Natural killer cell (primary cell): ENCODE measurements around the gene PPP2R2C. TPM values are rescaled to one million over a fixed set of nuclear protein-coding genes. Genes with fewer than 3 reads are reported as not detected.
A peak's percentile ranks its signal among the peaks of the same experiment; 100 is the strongest.

Experiments
- ATAC-seq, 3 donors: fragments of 150-1000 bp in 2 of 3; fragments of 200-7000 bp in 1 of 3; cut with Tn5 transposase; 1 replicate in 1 of 3; 2 replicates in 2 of 3; pipeline ENCODE4 v1.10.0; 2021; ENCODE audit warnings: mild to moderate bottlenecking in 2 of 3, moderate library complexity in 2 of 3
- DNase-seq, 2 donors: peaks; one replicate each; pipeline versions ENCODE4 v3.0.0 to v3.0.0-alpha.2; 2013 to 2021; ENCODE audit warnings: mixed read lengths in 1 of 2
- H3K27ac ChIP-seq: one replicate; pipeline ENCODE4 v1.5.1; 2013; ENCODE audit warnings: mild to moderate bottlenecking, low read length
- H3K27me3 ChIP-seq: one replicate; pipeline ENCODE4 v1.6.1; 2013; ENCODE audit warnings: low read length; ENCODE audit not compliant: control insufficient read depth, insufficient read depth
- H3K36me3 ChIP-seq: one replicate; pipeline ENCODE4 v1.6.1; 2013; ENCODE audit warnings: low read length; ENCODE audit not compliant: control insufficient read depth, insufficient read depth
- H3K4me1 ChIP-seq: one replicate; pipeline ENCODE4 v1.6.1; 2013; ENCODE audit warnings: low read length; ENCODE audit not compliant: control insufficient read depth, insufficient read depth
- H3K4me3 ChIP-seq: one replicate; pipeline ENCODE4 v1.5.1; 2013; ENCODE audit warnings: low read length
- H3K9me3 ChIP-seq: one replicate; pipeline ENCODE4 v1.6.1; 2013; ENCODE audit warnings: low read length; ENCODE audit not compliant: control insufficient read depth, insufficient read depth
- H3K27ac Mint-ChIP-seq, 2 donors: one replicate each; pipeline ENCODE4 v1.8.0; 2022; ENCODE audit warnings: mild to moderate bottlenecking in 2 of 2, mixed read lengths in 2 of 2, moderate library complexity in 1 of 2
- H3K27me3 Mint-ChIP-seq, 2 donors: one replicate each; pipeline ENCODE4 v1.8.0; 2022; ENCODE audit warnings: low read depth in 2 of 2, mixed read lengths in 2 of 2
- H3K36me3 Mint-ChIP-seq: one replicate; pipeline ENCODE4 v1.8.0; 2022; ENCODE audit warnings: mixed read lengths
- H3K4me1 Mint-ChIP-seq, 2 donors: one replicate each; pipeline ENCODE4 v1.8.0; 2022; ENCODE audit warnings: mixed read lengths in 2 of 2
- H3K4me3 Mint-ChIP-seq: one replicate; pipeline ENCODE4 v1.8.0; 2022; ENCODE audit warnings: mild to moderate bottlenecking, moderate library complexity, mixed read lengths
- H3K9me3 Mint-ChIP-seq, 2 donors: one replicate each; pipeline ENCODE4 v1.8.0; 2022; ENCODE audit warnings: mixed read lengths in 2 of 2
- WGBS: methylation state at CpG from one replicate; pipeline ENCODE4 v1.1.7; 2013; ENCODE audit warnings: missing lambda C conversion rate; ENCODE audit not compliant: insufficient coverage; 5-methylcytosine and 5-hydroxymethylcytosine counted together
- intact Hi-C: fragments of 100-400 bp; cut with micrococcal nuclease; formaldehyde crosslinking; loops from one replicate; pipeline ENCODE4 v1.14.2; 2022
- total RNA-seq, 4 donors: library from RNA; stranded (reverse); fragments of 120-200 nt in 1 of 4; gene quantifications; one replicate each; pipeline versions ENCODE4 v1.2.3 to v1.2.4, GENCODE V29; 2013 to 2022
- TF ChIP-seq, protein P1 (sequence below): fragments of 200-600 bp; IDR thresholded peaks from one replicate; pipeline ENCODE4 v1.8.0; 2022; ENCODE audit warnings: antibody characterized with exemption

PPP2R2C gene
- total RNA-seq, 3 donors from 2014 or later (not counting 1 experiment from before 2014, with no cell fraction given): not detected

DNA sequence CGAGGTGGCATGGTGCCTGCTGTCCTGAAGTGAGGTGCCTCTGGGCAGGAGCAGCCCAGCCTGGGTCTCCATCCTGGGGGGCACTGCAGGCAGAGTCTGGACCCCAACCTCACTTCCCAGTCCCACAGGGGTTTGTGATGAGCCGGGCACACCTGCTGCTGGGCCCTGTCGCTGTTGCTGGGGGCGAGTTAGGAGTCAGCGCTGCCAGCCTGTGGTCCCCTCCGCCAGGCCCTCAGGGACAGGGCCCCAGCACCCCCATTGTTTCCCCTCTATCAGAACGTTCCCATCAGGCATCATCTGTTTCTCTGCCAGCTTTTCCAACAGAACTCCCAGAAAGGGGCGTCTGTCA is 179.3 kb downstream of the PPP2R2C start:
- TF ChIP-seq, protein P1, sequence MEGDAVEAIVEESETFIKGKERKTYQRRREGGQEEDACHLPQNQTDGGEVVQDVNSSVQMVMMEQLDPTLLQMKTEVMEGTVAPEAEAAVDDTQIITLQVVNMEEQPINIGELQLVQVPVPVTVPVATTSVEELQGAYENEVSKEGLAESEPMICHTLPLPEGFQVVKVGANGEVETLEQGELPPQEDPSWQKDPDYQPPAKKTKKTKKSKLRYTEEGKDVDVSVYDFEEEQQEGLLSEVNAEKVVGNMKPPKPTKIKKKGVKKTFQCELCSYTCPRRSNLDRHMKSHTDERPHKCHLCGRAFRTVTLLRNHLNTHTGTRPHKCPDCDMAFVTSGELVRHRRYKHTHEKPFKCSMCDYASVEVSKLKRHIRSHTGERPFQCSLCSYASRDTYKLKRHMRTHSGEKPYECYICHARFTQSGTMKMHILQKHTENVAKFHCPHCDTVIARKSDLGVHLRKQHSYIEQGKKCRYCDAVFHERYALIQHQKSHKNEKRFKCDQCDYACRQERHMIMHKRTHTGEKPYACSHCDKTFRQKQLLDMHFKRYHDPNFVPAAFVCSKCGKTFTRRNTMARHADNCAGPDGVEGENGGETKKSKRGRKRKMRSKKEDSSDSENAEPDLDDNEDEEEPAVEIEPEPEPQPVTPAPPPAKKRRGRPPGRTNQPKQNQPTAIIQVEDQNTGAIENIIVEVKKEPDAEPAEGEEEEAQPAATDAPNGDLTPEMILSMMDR: no peak
- H3K27me3 ChIP-seq: no peaks in the 10 kb centered on the region
- 88% methylated on average over 8 of the region's 8 CpGs for WGBS
- no peaks in the 10 kb centered on the region for H3K9me3 ChIP-seq
- H3K4me3 Mint-ChIP-seq: no peak overlapping the region
- H3K4me3 ChIP-seq: no peak overlapping the region
- H3K36me3 ChIP-seq: no peaks in the 10 kb centered on the region
- DNase-seq (no peak), ATAC-seq (no peak)
- H3K4me1 Mint-ChIP-seq: no peaks in the 10 kb centered on the region
- no peak overlapping the region for H3K27ac ChIP-seq
- H3K9me3 Mint-ChIP-seq: no peaks in the 10 kb centered on the region
- no peaks in the 10 kb centered on the region for H3K36me3 Mint-ChIP-seq
- no peaks in the 10 kb centered on the region for H3K27me3 Mint-ChIP-seq
- H3K27ac Mint-ChIP-seq: peak overlapping the region in 1 of 2 donors; percentile 15
- intact Hi-C loops: no loop called here
- no peaks in the 10 kb centered on the region for H3K4me1 ChIP-seq

DNA sequence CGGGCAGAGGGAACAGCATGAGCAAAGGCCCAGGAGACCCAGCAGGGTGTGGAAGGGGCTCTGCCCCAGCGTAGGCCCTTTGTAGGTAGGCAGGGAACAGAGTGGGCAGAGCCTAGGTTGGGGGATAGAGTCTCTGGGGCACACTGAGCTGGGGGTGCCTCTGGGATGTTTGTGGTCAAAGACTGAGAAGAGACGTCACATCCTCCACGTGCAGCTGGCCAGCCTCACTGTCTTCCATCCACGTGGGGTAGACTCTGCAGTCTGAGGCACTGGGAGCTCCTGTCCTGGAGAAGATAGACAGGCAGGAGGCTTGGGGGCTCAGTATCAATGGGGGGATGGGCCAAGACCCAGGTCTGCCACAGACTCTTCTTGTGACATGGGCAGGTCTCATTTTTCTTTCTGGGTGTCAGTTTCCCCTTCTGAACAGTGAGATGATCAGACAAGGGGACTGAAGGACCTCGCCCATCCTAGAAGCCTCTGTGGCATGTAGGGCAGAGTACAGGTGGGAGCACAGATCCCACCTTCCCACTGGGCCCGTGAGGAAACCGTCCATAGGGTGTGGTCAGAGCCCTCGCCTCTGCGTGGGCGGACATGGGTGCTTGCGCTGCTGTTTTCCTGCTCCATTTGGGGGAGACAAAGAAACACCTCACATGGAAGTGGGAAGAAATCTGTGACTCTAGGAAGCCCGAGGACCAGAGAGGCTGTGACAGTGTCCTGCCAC is 179.9 kb downstream of the PPP2R2C start:
- H3K27me3 ChIP-seq: no peaks in the 10 kb centered on the region
- H3K36me3 ChIP-seq: no peaks in the 10 kb centered on the region
- no peaks in the 10 kb centered on the region for H3K9me3 ChIP-seq
- ATAC-seq: no peak
- H3K27ac ChIP-seq: no peak overlapping the region
- TF ChIP-seq, protein P1: no peak
- no peak overlapping the region for H3K27ac Mint-ChIP-seq
- intact Hi-C loops: no loop called here
- H3K4me3 Mint-ChIP-seq: no peak overlapping the region
- no peak for DNase-seq
- H3K9me3 Mint-ChIP-seq: no peaks in the 10 kb centered on the region
- WGBS: 79% methylated on average over 13 of the region's 13 CpGs
- H3K4me1 Mint-ChIP-seq: no peaks in the 10 kb centered on the region
- H3K4me1 ChIP-seq: no peaks in the 10 kb centered on the region
- H3K36me3 Mint-ChIP-seq: no peaks in the 10 kb centered on the region
- no peak overlapping the region for H3K4me3 ChIP-seq
- no peaks in the 10 kb centered on the region for H3K27me3 Mint-ChIP-seq

DNA sequence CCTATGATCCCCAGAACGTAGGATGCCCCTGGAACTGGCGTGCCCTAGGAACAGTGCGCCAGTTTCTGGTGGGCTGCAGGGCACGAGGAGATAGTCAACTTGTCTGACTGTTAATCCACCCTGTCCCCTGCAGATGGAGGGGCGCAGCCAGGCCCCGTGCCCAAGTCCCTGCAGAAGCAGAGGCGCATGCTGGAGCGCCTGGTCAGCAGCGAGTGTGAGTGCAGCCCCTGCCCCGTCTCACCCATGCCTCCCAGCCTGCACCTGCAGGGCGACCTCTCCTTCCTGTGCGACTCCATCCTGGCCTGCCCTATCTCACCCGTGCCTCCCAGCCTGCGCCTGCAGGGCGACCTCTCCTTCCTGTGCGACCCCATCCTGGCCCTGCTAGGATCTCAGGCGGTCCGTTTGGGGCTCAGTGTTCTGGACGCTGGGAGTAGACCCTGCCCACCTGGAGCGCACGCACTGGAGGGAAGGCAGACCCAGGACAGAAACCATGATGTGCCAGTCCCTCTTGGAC is 180.6 kb downstream of the PPP2R2C start:
- no peaks in the 10 kb centered on the region for H3K27me3 ChIP-seq
- Mint-ChIP-seq H3K27ac (no peak overlapping the region), H3K27me3 (no peaks in the 10 kb centered on the region), H3K4me1 (no peaks in the 10 kb centered on the region), H3K9me3 (no peaks in the 10 kb centered on the region), H3K4me3 (no peak overlapping the region), H3K36me3 (no peaks in the 10 kb centered on the region)
- H3K27ac ChIP-seq: no peak overlapping the region
- TF ChIP-seq, protein P1: no peak
- intact Hi-C loops: no loop called here
- no peaks in the 10 kb centered on the region for H3K4me1 ChIP-seq
- 86% methylated on average over 21 of the region's 21 CpGs for WGBS
- H3K36me3 ChIP-seq: no peaks in the 10 kb centered on the region
- no peaks in the 10 kb centered on the region for H3K9me3 ChIP-seq
- DNase-seq: no peak
- ATAC-seq: no peak
- no peak overlapping the region for H3K4me3 ChIP-seq
